Astrocyte (in vitro differentiated cells and primary cell): ENCODE measurements around the gene ABCC3. TPM values are rescaled to one million over a fixed set of nuclear protein-coding genes. Genes with fewer than 3 reads are reported as not detected.

Experiments used
- DNase-seq: peaks from one replicate; pipeline ENCODE4 v3.0.0-alpha.2; 2010; ENCODE audit warnings: low read depth
- FAIRE-seq: peaks from 2 replicates; lab custom pipeline; 2011; peaks lifted over from hg19 to GRCh38; lab: Jason Lieb, UNC
- H2AFZ ChIP-seq: 2 replicates; pipeline ENCODE4 v1.6.0; 2012; ENCODE audit warnings: low read depth, low read length, inconsistent platforms
- H3K27ac ChIP-seq: 2 replicates; pipeline ENCODE4 v1.5.1; 2011; ENCODE audit warnings: low read depth, low read length, inconsistent platforms
- H3K27me3 ChIP-seq: 2 replicates; pipeline ENCODE4 v1.6.0; 2011; ENCODE audit warnings: low read length, inconsistent platforms; ENCODE audit not compliant: insufficient read depth
- H3K36me3 ChIP-seq: 2 replicates; pipeline ENCODE4 v1.5.1; 2011; ENCODE audit warnings: low read length, inconsistent platforms; ENCODE audit not compliant: insufficient read depth
- H3K4me1 ChIP-seq: 2 replicates; pipeline ENCODE4 v1.5.1; 2011; ENCODE audit warnings: low read length, inconsistent platforms; ENCODE audit not compliant: insufficient read depth
- H3K4me2 ChIP-seq: 2 replicates; pipeline ENCODE4 v1.6.0; 2012; ENCODE audit warnings: low read length, inconsistent platforms
- H3K4me3 ChIP-seq: 2 replicates; pipeline ENCODE4 v1.5.1; 2011; ENCODE audit warnings: low read depth, mild to moderate bottlenecking, low read length, inconsistent platforms; ENCODE audit not compliant: insufficient read depth
- H3K79me2 ChIP-seq: 2 replicates; pipeline ENCODE4 v1.6.0; 2012; ENCODE audit warnings: mild to moderate bottlenecking, low read length, inconsistent platforms; ENCODE audit not compliant: insufficient read depth
- H3K9ac ChIP-seq: 2 replicates; pipeline ENCODE4 v1.6.0; 2012; ENCODE audit warnings: mild to moderate bottlenecking, low read length, inconsistent platforms
- H3K9me3 ChIP-seq: 2 replicates; pipeline ENCODE4 v1.5.1; 2012; ENCODE audit warnings: low read depth, mild to moderate bottlenecking, low read length, inconsistent platforms; ENCODE audit not compliant: insufficient read depth
- H4K20me1 ChIP-seq: 2 replicates; pipeline ENCODE4 v1.6.0; 2012; ENCODE audit warnings: low read length, inconsistent platforms; ENCODE audit not compliant: insufficient read depth
- H3K27ac Mint-ChIP-seq: one replicate; pipeline ENCODE4 v1.8.0; 2021; ENCODE audit warnings: mild to moderate bottlenecking, mixed read lengths; ENCODE audit not compliant: unreplicated experiment
- H3K27me3 Mint-ChIP-seq: one replicate; pipeline ENCODE4 v1.8.0; 2021; ENCODE audit warnings: low read depth, mixed read lengths; ENCODE audit not compliant: unreplicated experiment
- H3K36me3 Mint-ChIP-seq: one replicate; pipeline ENCODE4 v1.8.0; 2021; ENCODE audit warnings: low read depth, mixed read lengths; ENCODE audit not compliant: unreplicated experiment
- H3K4me1 Mint-ChIP-seq: one replicate; pipeline ENCODE4 v1.8.0; 2021; ENCODE audit warnings: low read depth, mixed read lengths; ENCODE audit not compliant: unreplicated experiment
- H3K4me3 Mint-ChIP-seq: one replicate; pipeline ENCODE4 v1.8.0; 2021; ENCODE audit warnings: mild to moderate bottlenecking, moderate library complexity, mixed read lengths; ENCODE audit not compliant: unreplicated experiment
- H3K9me3 Mint-ChIP-seq: one replicate; pipeline ENCODE4 v1.8.0; 2021; ENCODE audit warnings: mild to moderate bottlenecking, mixed read lengths; ENCODE audit not compliant: unreplicated experiment
- EZH2 ChIP-seq: IDR thresholded peaks from 2 replicates; pipeline ENCODE4 v1.6.1; 2012; ENCODE audit warnings: mild to moderate bottlenecking, low read length, inconsistent platforms; ENCODE audit not compliant: insufficient read depth
- total RNA-seq: library from RNA; stranded (reverse); gene quantifications from 2 replicates; pipeline ENCODE4 v1.2.1, GENCODE V29; 2021
- TF ChIP-seq, protein P1 (sequence below): IDR thresholded peaks from 2 replicates; pipeline ENCODE4 v1.5.1; 2011; ENCODE audit warnings: low read depth, mild to moderate bottlenecking, inconsistent platforms, low read length, moderate library complexity; ENCODE audit not compliant: insufficient read depth

ABCC3 gene
- total RNA-seq, 1 donor from 2014 or later = 0.41 TPM

DNA sequence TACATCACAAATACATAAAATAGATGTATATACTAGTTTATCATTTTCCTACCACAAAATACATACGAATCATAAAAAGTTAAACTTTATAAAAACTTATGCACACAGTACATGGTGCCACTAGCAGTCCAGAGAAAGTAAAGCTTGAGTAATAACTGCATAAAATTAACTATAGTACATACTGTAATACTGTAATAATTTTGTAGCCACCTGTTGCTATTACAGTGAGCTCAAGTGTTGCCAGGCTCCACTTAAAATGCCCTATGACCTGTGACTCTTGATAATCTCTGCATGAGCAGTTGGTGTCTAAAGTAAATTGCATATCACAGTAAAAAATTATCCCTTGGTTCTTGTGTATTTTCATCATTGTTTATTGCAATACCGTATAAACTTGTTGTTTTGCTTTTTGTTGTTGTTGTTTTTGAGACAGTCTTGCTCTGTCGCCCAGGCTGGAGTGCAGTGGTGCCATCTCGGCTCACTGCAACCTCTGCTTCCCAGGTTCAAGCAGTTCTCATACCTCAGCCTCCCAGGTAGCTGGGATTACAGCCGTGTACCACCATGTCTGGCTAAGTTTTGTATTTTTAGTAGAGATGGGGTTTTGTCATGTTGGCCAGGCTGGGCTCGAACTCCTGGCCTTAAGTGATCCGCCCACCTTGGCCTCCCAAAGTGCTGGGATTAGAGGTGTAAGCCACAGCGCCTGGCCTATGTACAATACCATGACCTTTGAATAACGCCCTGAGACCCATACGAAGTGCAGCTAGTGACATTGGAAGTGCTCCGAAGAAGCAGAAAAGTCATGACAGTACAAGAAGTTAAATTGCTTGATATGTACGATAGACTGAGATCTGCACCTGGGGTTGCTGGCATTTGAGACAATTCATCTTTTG lies 91.3 kb downstream of the ABCC3 start:
- DNase-seq (no peak), FAIRE-seq (no peak)
- Histone ChIP-seq H3K4me2 (no peak overlapping the region), H3K4me1 (peaks cover 6% of the 10 kb centered on the region), H3K36me3 (no peaks in the 10 kb centered on the region), H2AFZ (no peak overlapping the region), H3K27ac (no peak overlapping the region), H3K4me3 (no peak overlapping the region), H3K9ac (no peak overlapping the region), H3K9me3 (no peaks in the 10 kb centered on the region), H3K79me2 (peaks cover 99% of the 10 kb centered on the region), H4K20me1 (peaks cover 98% of the 10 kb centered on the region), H3K27me3 (no peaks in the 10 kb centered on the region)
- H3K4me3 Mint-ChIP-seq = no peak overlapping the region
- H3K4me1 Mint-ChIP-seq = peaks cover 29% of the 10 kb centered on the region
- H3K9me3 Mint-ChIP-seq = no peaks in the 10 kb centered on the region
- no peaks in the 10 kb centered on the region for H3K27me3 Mint-ChIP-seq
- H3K27ac Mint-ChIP-seq = no peak overlapping the region
- no peaks in the 10 kb centered on the region for H3K36me3 Mint-ChIP-seq
- TF ChIP-seq EZH2 = no peak
- TF ChIP-seq, protein P1, sequence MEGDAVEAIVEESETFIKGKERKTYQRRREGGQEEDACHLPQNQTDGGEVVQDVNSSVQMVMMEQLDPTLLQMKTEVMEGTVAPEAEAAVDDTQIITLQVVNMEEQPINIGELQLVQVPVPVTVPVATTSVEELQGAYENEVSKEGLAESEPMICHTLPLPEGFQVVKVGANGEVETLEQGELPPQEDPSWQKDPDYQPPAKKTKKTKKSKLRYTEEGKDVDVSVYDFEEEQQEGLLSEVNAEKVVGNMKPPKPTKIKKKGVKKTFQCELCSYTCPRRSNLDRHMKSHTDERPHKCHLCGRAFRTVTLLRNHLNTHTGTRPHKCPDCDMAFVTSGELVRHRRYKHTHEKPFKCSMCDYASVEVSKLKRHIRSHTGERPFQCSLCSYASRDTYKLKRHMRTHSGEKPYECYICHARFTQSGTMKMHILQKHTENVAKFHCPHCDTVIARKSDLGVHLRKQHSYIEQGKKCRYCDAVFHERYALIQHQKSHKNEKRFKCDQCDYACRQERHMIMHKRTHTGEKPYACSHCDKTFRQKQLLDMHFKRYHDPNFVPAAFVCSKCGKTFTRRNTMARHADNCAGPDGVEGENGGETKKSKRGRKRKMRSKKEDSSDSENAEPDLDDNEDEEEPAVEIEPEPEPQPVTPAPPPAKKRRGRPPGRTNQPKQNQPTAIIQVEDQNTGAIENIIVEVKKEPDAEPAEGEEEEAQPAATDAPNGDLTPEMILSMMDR = no peak

DNA sequence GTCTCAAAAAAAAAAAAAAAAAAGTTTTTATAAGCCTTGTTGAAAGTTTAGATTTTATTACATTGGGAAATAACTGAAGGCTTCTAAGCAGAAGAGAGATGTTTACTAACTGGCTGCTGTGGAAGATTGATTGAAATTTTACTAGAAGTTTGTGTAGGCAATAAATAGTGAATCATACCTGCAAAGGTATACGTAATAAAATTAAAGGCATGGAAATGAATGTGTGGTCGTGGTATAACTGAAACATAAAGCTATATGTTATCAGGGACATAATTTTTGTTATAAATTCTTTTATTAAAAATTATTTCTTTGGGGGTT lies 93.4 kb downstream of the ABCC3 start:
- Histone ChIP-seq H3K4me1 (no peaks in the 10 kb centered on the region), H3K79me2 (peaks cover 99% of the 10 kb centered on the region), H3K27me3 (no peaks in the 10 kb centered on the region), H3K4me2 (no peak overlapping the region), H4K20me1 (peaks cover 98% of the 10 kb centered on the region), H3K9ac (no peak overlapping the region), H3K36me3 (no peaks in the 10 kb centered on the region), H3K27ac (no peak overlapping the region), H2AFZ (no peak overlapping the region), H3K9me3 (no peaks in the 10 kb centered on the region), H3K4me3 (no peak overlapping the region)
- Mint-ChIP-seq H3K27me3 (no peaks in the 10 kb centered on the region), H3K27ac (no peak overlapping the region), H3K4me3 (no peak overlapping the region), H3K9me3 (no peaks in the 10 kb centered on the region), H3K4me1 (peaks cover 23% of the 10 kb centered on the region), H3K36me3 (no peaks in the 10 kb centered on the region)
- no peak for FAIRE-seq
- DNase-seq = no peak
- TF ChIP-seq, protein P1 = no peak
- TF ChIP-seq EZH2 = no peak
